Liver (tissue), 9 donors: Measurements from ENCODE around the gene ATP6V1D. TPM values are rescaled to one million over a fixed set of nuclear protein-coding genes. Genes with fewer than 3 reads are reported as not detected.

Source experiments
- DNase-seq: peaks from one replicate; pipeline ENCODE4 v3.0.0-alpha.2; 2017; ENCODE audit warnings: low spot score
- H3K27ac ChIP-seq, 2 donors: one replicate each; pipeline ENCODE4 v1.7.0; 2013; ENCODE audit warnings: inconsistent platforms in 2 of 2, low read length in 2 of 2, control low read depth in 1 of 2, low read depth in 1 of 2, mild to moderate bottlenecking in 1 of 2
- H3K27me3 ChIP-seq, 4 donors: one replicate each; pipeline versions ENCODE4 v1.6.1 to v1.7.0; 2013; ENCODE audit warnings: low read length in 3 of 4, inconsistent platforms in 1 of 4, mild to moderate bottlenecking in 1 of 4, moderate library complexity in 1 of 4; ENCODE audit not compliant: control insufficient read depth in 4 of 4, insufficient read depth in 4 of 4
- H3K36me3 ChIP-seq, 4 donors: one replicate each; pipeline versions ENCODE4 v1.6.1 to v1.7.0; 2013; ENCODE audit warnings: low read length in 3 of 4, mild to moderate bottlenecking in 3 of 4, low read depth in 1 of 4, moderate library complexity in 1 of 4; ENCODE audit not compliant: control insufficient read depth in 4 of 4, insufficient read depth in 3 of 4
- H3K4me1 ChIP-seq, 4 donors: one replicate each; pipeline versions ENCODE4 v1.6.1 to v1.7.0; 2013; ENCODE audit warnings: low read length in 3 of 4, mild to moderate bottlenecking in 3 of 4, moderate library complexity in 1 of 4; ENCODE audit not compliant: control insufficient read depth in 4 of 4, insufficient read depth in 4 of 4
- H3K4me3 ChIP-seq, 3 donors: one replicate each; pipeline versions ENCODE4 v1.6.1 to v1.7.0; 2013; ENCODE audit warnings: low read length in 3 of 3, control low read depth in 1 of 3, low read depth in 1 of 3, mild to moderate bottlenecking in 1 of 3
- H3K9ac ChIP-seq, 2 donors: one replicate each; pipeline ENCODE4 v1.7.0; 2013; ENCODE audit warnings: low read length in 2 of 2, mild to moderate bottlenecking in 2 of 2, moderate library complexity in 2 of 2, control low read depth in 1 of 2, low read depth in 1 of 2
- H3K9me3 ChIP-seq, 4 donors: one replicate each; pipeline versions ENCODE4 v1.6.1 to v1.7.0; 2013; ENCODE audit warnings: low read length in 3 of 4; ENCODE audit not compliant: control insufficient read depth in 4 of 4
- ATF3 ChIP-seq: IDR thresholded peaks from 2 replicates; pipeline ENCODE4 v1.6.1; 2016; ENCODE audit warnings: antibody characterized with exemption
- CTCF ChIP-seq: fragments of 150-350 bp; IDR thresholded peaks from 2 replicates; pipeline ENCODE4 v1.5.1; 2017; ENCODE audit warnings: improper control_type of control experiment, low read depth, low read length; ENCODE audit not compliant: missing input control
- EGR1 ChIP-seq, 2 donors: IDR thresholded peaks; 2 replicates each; pipeline ENCODE4 v1.6.1; 2016 to 2018; ENCODE audit warnings: antibody characterized with exemption in 2 of 2, low read depth in 2 of 2
- FOXA1 ChIP-seq: IDR thresholded peaks from 2 replicates; pipeline ENCODE4 v1.6.1; 2016; ENCODE audit warnings: antibody characterized with exemption
- FOXA2 ChIP-seq: IDR thresholded peaks from 2 replicates; pipeline ENCODE4 v1.6.1; 2016; ENCODE audit warnings: antibody characterized with exemption
- GABPA ChIP-seq, 2 donors: IDR thresholded peaks in 1 of 2; conservative IDR thresholded peaks in 1 of 2; 2 replicates each; pipeline ENCODE4 v1.6.1; 2016; ENCODE audit warnings: antibody characterized with exemption in 2 of 2, mild to moderate bottlenecking in 1 of 2, moderate library complexity in 1 of 2
- HNF4A ChIP-seq, 2 donors: conservative IDR thresholded peaks; 2 replicates each; pipeline ENCODE4 v1.6.1; 2016; ENCODE audit warnings: antibody characterized with exemption in 2 of 2, mild to moderate bottlenecking in 2 of 2
- HNF4G ChIP-seq: IDR thresholded peaks from 2 replicates; pipeline ENCODE4 v1.6.1; 2016; ENCODE audit warnings: antibody characterized with exemption
- JUND ChIP-seq, 2 donors: IDR thresholded peaks; 2 replicates each; pipeline ENCODE4 v1.6.1; 2016; ENCODE audit warnings: antibody characterized with exemption in 2 of 2
- MAX ChIP-seq: IDR thresholded peaks from 2 replicates; pipeline ENCODE4 v1.6.1; 2016; ENCODE audit warnings: antibody characterized with exemption
- NR2F2 ChIP-seq: IDR thresholded peaks from 2 replicates; pipeline ENCODE4 v1.6.1; 2016; ENCODE audit warnings: antibody characterized with exemption
- RAD21 ChIP-seq, 2 donors: IDR thresholded peaks; 2 replicates each; pipeline ENCODE4 v1.6.1; 2016; ENCODE audit warnings: antibody characterized with exemption in 2 of 2, mild to moderate bottlenecking in 2 of 2
- REST ChIP-seq: IDR thresholded peaks from 2 replicates; pipeline ENCODE4 v1.6.1; 2016; ENCODE audit warnings: antibody characterized with exemption, mild to moderate bottlenecking
- RXRA ChIP-seq, 2 donors: IDR thresholded peaks; 2 replicates each; pipeline ENCODE4 v1.6.1; 2017 to 2018; ENCODE audit warnings: antibody characterized with exemption in 2 of 2, mild to moderate bottlenecking in 1 of 2
- SP1 ChIP-seq: IDR thresholded peaks from 2 replicates; pipeline ENCODE4 v1.6.1; 2018; ENCODE audit warnings: antibody characterized with exemption, mild to moderate bottlenecking
- TAF1 ChIP-seq: conservative IDR thresholded peaks from 2 replicates; pipeline ENCODE4 v1.6.1; 2016; ENCODE audit warnings: antibody characterized with exemption, mild to moderate bottlenecking
- YY1 ChIP-seq: IDR thresholded peaks from 2 replicates; pipeline ENCODE4 v1.6.1; 2016; ENCODE audit warnings: antibody characterized with exemption, mild to moderate bottlenecking
- ZBTB33 ChIP-seq: IDR thresholded peaks from 2 replicates; pipeline ENCODE4 v1.6.1; 2016; ENCODE audit warnings: antibody characterized with exemption
- WGBS: extraction: QIAGEN DNeasy Blood & Tissue Kit; methylation state at CpG from one replicate; pipeline ENCODE4 v1.1.7; 2013; 5-methylcytosine and 5-hydroxymethylcytosine counted together
- polyA plus RNA-seq, 2 donors: library from polyadenylated mRNA; stranded (reverse) in 1 of 2; unstranded in 1 of 2; fragments of 200-250 nt in 1 of 2; fragments of >200 nt in 1 of 2; fragmentation: Nextera tagmentation in 1 of 2; extraction: Ambion mirVana in 1 of 2; gene quantifications; one replicate each; pipeline versions ENCODE4 v1.2.1 to v1.2.3, GENCODE V29; 2013 to 2015
- total RNA-seq, 2 donors: library from RNA; depleted of rRNA; stranded (reverse); fragments of >200 nt; gene quantifications; one replicate each; pipeline ENCODE4 v1.2.3, GENCODE V29; 2014
- donor health status: healthy.
- donor health status: healthy.
- donor health status: healthy.
- donor health status: healthy.
- donor health status: healthy.

ATP6V1D gene
- total and polyA plus RNA-seq, 4 donors, result 22.6 to 53.2 (median 42.8) TPM

- Histone ChIP-seq H3K9ac (no peak overlapping the region), H3K4me3 (no peak overlapping the region), H3K27ac (no peak overlapping the region), H3K36me3 (peaks cover 0 to 8% (median 2%) of the 10 kb centered on the region in 4 donors), H3K27me3 (no peaks in the 10 kb centered on the region), H3K4me1 (peaks cover 2 to 12% (median 7%) of the 10 kb centered on the region in 4 donors), H3K9me3 (no peaks in the 10 kb centered on the region)
- no peak for DNase-seq
- WGBS, result 78% methylated on average over 6 of the region's 6 CpGs
- TF ChIP-seq YY1 (no peak), GABPA (IDR thresholded peaks at IDR 0.05 in 1 of 2, conservative IDR thresholded peaks at IDR 0.05 in 1 of 2) (no peak), ZBTB33 (no peak), HNF4A (conservative IDR thresholded peaks at IDR 0.05) (no peak), TAF1 (no peak), EGR1 (IDR thresholded peaks at IDR 0.05; ENCODE audit: low read depth in 2 of 2) (no peak), MAX (no peak), FOXA1 (no peak), FOXA2 (no peak), CTCF (no peak), ATF3 (no peak), JUND (IDR thresholded peaks at IDR 0.05) (no peak), RAD21 (IDR thresholded peaks at IDR 0.05) (no peak), RXRA (IDR thresholded peaks at IDR 0.05) (no peak), REST (no peak), HNF4G (no peak), NR2F2 (no peak), SP1 (no peak)
Observed at GRCh38 chr14:67391268-67391667, 31.7 kb upstream of the ATP6V1D start.
